Measurements from ENCODE around the gene C16orf78. TPM values are rescaled to one million over a fixed set of nuclear protein-coding genes. Genes with fewer than 3 reads are reported as not detected.

C16orf78 gene
- total and polyA plus RNA-seq, 4 donors: not detected

- WGBS, 2 donors: 19% methylated on average over 7 of the region's 7 CpGs
- H3K36me3 ChIP-seq (ENCODE audit: control insufficient read depth in 4 of 4, insufficient read depth in 4 of 4, low read length in 4 of 4): no peaks in the 10 kb centered on the region
- no peak for TF ChIP-seq CTCF (IDR thresholded peaks at IDR 0.05; ENCODE audit: control extremely low read depth, extremely low read depth)
- H3K9me3 ChIP-seq (ENCODE audit: control insufficient read depth in 4 of 4, insufficient read depth in 3 of 4, low read length in 3 of 4): no peaks in the 10 kb centered on the region
- no peak overlapping the region for H3K27ac ChIP-seq (ENCODE audit: low read depth in 1 of 2, low read length in 1 of 2)
- H3K27me3 ChIP-seq (ENCODE audit: control insufficient read depth in 3 of 3, insufficient read depth in 3 of 3, low read length in 2 of 3): peaks cover 5 to 10% (median 6%) of the 10 kb centered on the region in 3 donors
- H3K4me3 ChIP-seq: no peak overlapping the region
- peaks cover 0 to 18% (median 3%) of the 10 kb centered on the region in 5 donors for H3K4me1 ChIP-seq (ENCODE audit: control insufficient read depth in 5 of 5, insufficient read depth in 5 of 5, low read length in 5 of 5)
- H3K9ac ChIP-seq (ENCODE audit: insufficient read depth in 1 of 2, low read length in 2 of 2): no peak overlapping the region
- DNase-seq: no peak
- ATAC-seq (ENCODE audit: insufficient read depth, low FRiP score): no peak
These were observed 22.5 kb upstream of the C16orf78 start for GRCh38 chr16:49351096-49351487.

- H3K27me3 ChIP-seq (ENCODE audit: control insufficient read depth in 3 of 3, insufficient read depth in 3 of 3, low read length in 2 of 3): peaks cover 5 to 10% (median 6%) of the 10 kb centered on the region in 3 donors
- 62% methylated on average over 4 of the region's 4 CpGs for WGBS, 2 donors
- ATAC-seq (ENCODE audit: insufficient read depth, low FRiP score): no peak
These were observed 20.7 kb upstream of the C16orf78 start for GRCh38 chr16:49352892-49353291.

GRCh38 chr16:49353680-49354079, 19.9 kb upstream of the C16orf78 start:
- ATAC-seq (ENCODE audit: insufficient read depth, low FRiP score) (no peak), DNase-seq (peak in 2 of 3 donors; percentile 38 to 63)
- H3K9me3 ChIP-seq (ENCODE audit: control insufficient read depth in 4 of 4, insufficient read depth in 3 of 4, low read length in 3 of 4): no peaks in the 10 kb centered on the region
- peaks cover 0 to 29% (median 3%) of the 10 kb centered on the region in 5 donors for H3K4me1 ChIP-seq (ENCODE audit: control insufficient read depth in 5 of 5, insufficient read depth in 5 of 5, low read length in 5 of 5)
- no peak overlapping the region for H3K27ac ChIP-seq (ENCODE audit: low read depth in 1 of 2, low read length in 1 of 2)
- no peaks in the 10 kb centered on the region for H3K36me3 ChIP-seq (ENCODE audit: control insufficient read depth in 4 of 4, insufficient read depth in 4 of 4, low read length in 4 of 4)
- TF ChIP-seq CTCF (IDR thresholded peaks at IDR 0.05; ENCODE audit: control extremely low read depth, extremely low read depth): no peak
- WGBS, 2 donors: 52 to 54% methylated on average over 5 of the region's 5 CpGs
- H3K9ac ChIP-seq (ENCODE audit: insufficient read depth in 1 of 2, low read length in 2 of 2): no peak overlapping the region
- no peak overlapping the region for H3K4me3 ChIP-seq
- peaks cover 5 to 11% (median 6%) of the 10 kb centered on the region in 3 donors for H3K27me3 ChIP-seq (ENCODE audit: control insufficient read depth in 3 of 3, insufficient read depth in 3 of 3, low read length in 2 of 3)

More at GRCh38 chr16:49352892-49353291, 20.7 kb upstream of the C16orf78 start:
- H3K9ac ChIP-seq (ENCODE audit: insufficient read depth in 1 of 2, low read length in 2 of 2): no peak overlapping the region
- peaks cover 0 to 29% (median 3%) of the 10 kb centered on the region in 5 donors for H3K4me1 ChIP-seq (ENCODE audit: control insufficient read depth in 5 of 5, insufficient read depth in 5 of 5, low read length in 5 of 5)
- DNase-seq: no peak
- no peaks in the 10 kb centered on the region for H3K36me3 ChIP-seq (ENCODE audit: control insufficient read depth in 4 of 4, insufficient read depth in 4 of 4, low read length in 4 of 4)
- TF ChIP-seq CTCF (IDR thresholded peaks at IDR 0.05; ENCODE audit: control extremely low read depth, extremely low read depth): no peak
- H3K27ac ChIP-seq (ENCODE audit: low read depth in 1 of 2, low read length in 1 of 2): no peak overlapping the region
- no peaks in the 10 kb centered on the region for H3K9me3 ChIP-seq (ENCODE audit: control insufficient read depth in 4 of 4, insufficient read depth in 3 of 4, low read length in 3 of 4)
- no peak overlapping the region for H3K4me3 ChIP-seq

- WGBS, 2 donors: 82 to 87% methylated on average over 6 of the region's 6 CpGs
- H3K4me1 ChIP-seq (ENCODE audit: control insufficient read depth in 5 of 5, insufficient read depth in 5 of 5, low read length in 5 of 5): peaks cover 0 to 29% (median 3%) of the 10 kb centered on the region in 5 donors
- H3K27ac ChIP-seq (ENCODE audit: low read depth in 1 of 2, low read length in 1 of 2): no peak overlapping the region
- no peaks in the 10 kb centered on the region for H3K36me3 ChIP-seq (ENCODE audit: control insufficient read depth in 4 of 4, insufficient read depth in 4 of 4, low read length in 4 of 4)
- no peak overlapping the region for H3K4me3 ChIP-seq
- TF ChIP-seq CTCF (IDR thresholded peaks at IDR 0.05; ENCODE audit: control extremely low read depth, extremely low read depth): no peak
- ATAC-seq (ENCODE audit: insufficient read depth, low FRiP score): no peak
- no peak overlapping the region for H3K9ac ChIP-seq (ENCODE audit: insufficient read depth in 1 of 2, low read length in 2 of 2)
- no peak for DNase-seq
- no peaks in the 10 kb centered on the region for H3K9me3 ChIP-seq (ENCODE audit: control insufficient read depth in 4 of 4, insufficient read depth in 3 of 4, low read length in 3 of 4)
- peaks cover 5 to 15% (median 6%) of the 10 kb centered on the region in 3 donors for H3K27me3 ChIP-seq (ENCODE audit: control insufficient read depth in 3 of 3, insufficient read depth in 3 of 3, low read length in 2 of 3)
These were observed 19.5 kb upstream of the C16orf78 start for GRCh38 chr16:49354101-49354500.
